ENCODE data around the gene IL4I1.

Gene IL4I1

DNA sequence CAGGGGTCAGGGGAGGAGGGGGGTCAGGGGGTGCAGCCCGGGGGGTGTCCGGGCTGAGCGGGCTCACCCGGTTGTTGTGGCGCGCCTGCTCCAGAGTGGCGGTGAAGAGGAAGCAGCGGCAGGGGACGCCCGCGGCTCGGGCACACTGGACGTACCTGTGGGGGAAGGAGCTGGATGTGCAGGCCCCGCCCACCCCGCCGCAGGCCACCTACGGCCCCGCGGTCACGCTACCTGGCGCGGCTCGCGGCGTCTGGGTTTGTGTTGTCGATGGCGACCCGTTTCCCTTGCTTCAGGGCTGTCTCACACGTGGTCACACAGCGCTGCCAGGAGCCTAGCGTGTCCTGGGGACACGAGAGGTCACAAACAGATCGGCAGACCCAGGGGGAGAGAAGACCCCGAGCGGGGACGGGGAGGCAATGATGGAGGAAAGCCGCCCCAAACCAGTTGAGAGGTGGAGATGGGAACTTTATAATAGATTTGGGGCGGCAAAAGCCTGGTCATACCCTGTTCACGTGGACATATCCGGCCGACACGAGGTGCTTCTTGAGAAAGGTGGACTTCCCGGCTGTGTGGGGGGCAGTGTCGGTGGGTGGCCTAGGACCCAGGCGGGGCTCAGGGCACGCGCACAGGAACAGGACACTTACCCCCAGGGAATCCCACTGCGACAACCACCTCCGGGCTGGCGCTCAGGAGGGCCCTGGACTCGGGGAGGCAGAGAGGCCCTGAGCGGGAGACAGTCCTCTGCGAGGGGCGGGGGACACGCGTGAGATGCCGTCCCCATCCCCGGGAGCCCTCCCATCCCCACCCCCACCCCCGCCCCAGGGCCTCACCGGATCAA, 34.9 kb downstream of the IL4I1 start:
- no peak for DNase-seq (ENCODE audit: low read depth, low spot score)
- Histone ChIP-seq H3K27me3 (ENCODE audit: control insufficient read depth, insufficient read depth, low read length) (no peaks in the 10 kb centered on the region), H3K27ac (ENCODE audit: low read length) (no peak overlapping the region), H3K4me1 (ENCODE audit: control insufficient read depth, insufficient read depth, low read length) (peaks cover 3% of the 10 kb centered on the region; the same call in 1 of the 2 replicates), H3K36me3 (ENCODE audit: control insufficient read depth, insufficient read depth, low read length) (peaks cover 47% of the 10 kb centered on the region), H3K9me3 (ENCODE audit: control insufficient read depth, insufficient read depth, low read length) (no peaks in the 10 kb centered on the region), H3K4me3 (ENCODE audit: low read length) (no peak overlapping the region)
- no CpG with 5 or more reads among the region's 60 CpGs for WGBS (ENCODE audit: insufficient coverage, insufficient read length)

DNA sequence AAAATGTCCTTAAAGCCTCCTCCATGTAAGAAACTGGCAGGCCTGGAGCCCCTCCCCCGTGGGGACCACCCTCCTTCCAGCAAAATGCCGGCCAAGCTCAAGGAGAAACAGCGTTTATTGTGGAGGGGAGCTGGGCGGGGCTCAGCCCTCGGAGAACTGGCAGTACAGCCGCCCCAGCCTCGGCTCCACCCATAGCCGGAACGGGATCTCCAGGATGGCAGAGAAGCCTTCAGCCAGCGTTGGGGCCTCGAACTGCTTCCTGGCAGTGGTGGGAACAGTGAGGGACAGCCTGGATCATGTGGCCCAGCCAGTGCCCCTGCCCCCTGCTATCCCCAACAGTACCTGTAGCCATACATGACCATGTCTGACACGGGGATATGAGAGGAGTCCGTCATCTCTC, 35.6 kb downstream of the IL4I1 start:
- Histone ChIP-seq H3K4me3 (ENCODE audit: low read length) (no peak overlapping the region), H3K27me3 (ENCODE audit: control insufficient read depth, insufficient read depth, low read length) (no peaks in the 10 kb centered on the region), H3K9me3 (ENCODE audit: control insufficient read depth, insufficient read depth, low read length) (no peaks in the 10 kb centered on the region), H3K27ac (ENCODE audit: low read length) (no peak overlapping the region), H3K36me3 (ENCODE audit: control insufficient read depth, insufficient read depth, low read length) (peaks cover 50% of the 10 kb centered on the region), H3K4me1 (ENCODE audit: control insufficient read depth, insufficient read depth, low read length) (peaks cover 1% of the 10 kb centered on the region; the same call in 1 of the 2 replicates)
- no peak for DNase-seq (ENCODE audit: low read depth, low spot score)
- WGBS (ENCODE audit: insufficient coverage, insufficient read length) = no CpG with 5 or more reads among the region's 13 CpGs

DNA sequence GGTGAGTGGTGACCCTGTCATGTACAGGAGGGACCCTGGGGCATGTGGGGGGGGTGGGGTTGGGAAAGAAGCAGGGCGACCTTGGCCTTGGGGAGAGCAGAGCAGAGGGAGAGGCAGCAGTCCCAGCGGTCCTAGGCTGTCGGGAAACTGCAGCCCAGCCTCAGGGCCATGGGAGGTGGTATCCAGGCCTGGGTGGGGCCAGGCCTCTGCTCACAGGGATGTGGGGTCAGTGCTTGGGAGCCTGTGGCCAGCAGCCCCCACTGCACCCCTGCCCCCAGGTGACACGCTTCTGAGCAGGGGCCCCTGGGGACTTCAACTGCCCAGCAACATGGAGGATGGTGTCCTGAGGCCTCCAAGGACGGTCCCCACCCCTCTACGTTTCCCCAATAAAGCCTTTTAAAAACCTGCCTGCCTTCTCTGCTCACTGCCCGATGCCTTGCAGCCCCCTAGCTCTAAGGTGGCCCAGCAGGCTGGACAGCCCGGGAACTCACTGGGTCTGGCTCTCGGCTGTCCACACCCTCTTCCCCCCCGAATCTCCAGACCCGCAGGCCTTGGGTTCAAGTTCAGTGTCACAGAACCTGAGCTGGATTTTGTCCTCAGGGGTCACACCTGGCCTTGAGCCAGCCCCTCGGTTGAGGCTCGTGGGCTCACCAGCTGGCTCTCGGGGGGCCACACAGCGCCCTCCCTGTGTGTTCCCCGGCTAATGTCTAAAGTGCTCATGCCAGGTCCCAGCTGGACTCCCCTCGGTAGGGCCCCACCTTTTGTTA, 36.2 kb downstream of the IL4I1 start:
- WGBS (ENCODE audit: insufficient coverage, insufficient read length) = no CpG with 5 or more reads among the region's 17 CpGs
- Histone ChIP-seq H3K27me3 (ENCODE audit: control insufficient read depth, insufficient read depth, low read length) (no peaks in the 10 kb centered on the region), H3K36me3 (ENCODE audit: control insufficient read depth, insufficient read depth, low read length) (peaks cover 53% of the 10 kb centered on the region), H3K4me1 (ENCODE audit: control insufficient read depth, insufficient read depth, low read length) (peaks cover 1% of the 10 kb centered on the region; the same call in 1 of the 2 replicates), H3K9me3 (ENCODE audit: control insufficient read depth, insufficient read depth, low read length) (no peaks in the 10 kb centered on the region), H3K4me3 (ENCODE audit: low read length) (no peak overlapping the region), H3K27ac (ENCODE audit: low read length) (no peak overlapping the region)
- no peak for DNase-seq (ENCODE audit: low read depth, low spot score)

DNA sequence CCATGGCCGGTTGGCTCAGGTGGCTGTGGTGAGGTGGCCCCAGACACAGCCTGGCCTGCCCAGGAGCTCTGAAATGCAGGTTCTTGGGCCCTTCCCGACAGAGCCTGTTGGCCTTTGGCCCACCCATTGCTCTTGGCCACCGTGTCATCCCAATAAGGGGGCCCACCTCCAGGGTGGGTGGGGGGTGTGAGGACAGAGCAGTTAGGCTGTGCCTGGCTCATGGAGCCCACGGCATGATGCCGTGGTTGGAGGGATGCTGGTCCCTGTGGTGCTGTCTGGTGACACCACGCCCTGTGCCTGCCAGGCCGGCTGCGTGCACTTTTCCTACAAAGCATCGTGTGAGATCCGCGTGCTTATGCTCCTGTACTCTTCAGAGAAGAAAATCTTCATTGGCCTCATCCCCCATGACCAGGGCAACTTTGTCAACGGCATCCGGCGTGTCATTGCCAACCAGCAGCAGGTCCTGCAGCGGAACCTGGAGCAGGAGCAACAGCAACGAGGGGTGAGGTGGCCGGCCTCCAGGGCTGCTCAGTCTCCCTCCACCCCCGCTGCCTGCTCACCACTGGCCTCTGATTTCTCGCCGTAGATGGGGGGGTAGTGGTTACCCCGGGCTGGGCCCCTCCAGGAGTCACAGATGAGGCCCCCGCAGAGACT, 36.9 kb downstream of the IL4I1 start:
- Histone ChIP-seq H3K27me3 (ENCODE audit: control insufficient read depth, insufficient read depth, low read length) (no peaks in the 10 kb centered on the region), H3K4me3 (ENCODE audit: low read length) (no peak overlapping the region), H3K4me1 (ENCODE audit: control insufficient read depth, insufficient read depth, low read length) (peaks cover 1% of the 10 kb centered on the region; the same call in 1 of the 2 replicates), H3K27ac (ENCODE audit: low read length) (no peak overlapping the region), H3K9me3 (ENCODE audit: control insufficient read depth, insufficient read depth, low read length) (no peaks in the 10 kb centered on the region), H3K36me3 (ENCODE audit: control insufficient read depth, insufficient read depth, low read length) (peaks cover 53% of the 10 kb centered on the region)
- WGBS (ENCODE audit: insufficient coverage, insufficient read length) = no CpG with 5 or more reads among the region's 22 CpGs
- no peak for DNase-seq (ENCODE audit: low read depth, low spot score)

- Histone ChIP-seq H3K4me1 (ENCODE audit: control insufficient read depth, insufficient read depth, low read length) (peaks cover 1% of the 10 kb centered on the region; the same call in 1 of the 2 replicates), H3K27me3 (ENCODE audit: control insufficient read depth, insufficient read depth, low read length) (no peaks in the 10 kb centered on the region), H3K36me3 (ENCODE audit: control insufficient read depth, insufficient read depth, low read length) (peaks cover 50% of the 10 kb centered on the region), H3K4me3 (ENCODE audit: low read length) (no peak overlapping the region), H3K27ac (ENCODE audit: low read length) (no peak overlapping the region), H3K9me3 (ENCODE audit: control insufficient read depth, insufficient read depth, low read length) (no peaks in the 10 kb centered on the region)
- DNase-seq (ENCODE audit: low read depth, low spot score) = no peak
- no CpG with 5 or more reads among the region's 37 CpGs for WGBS (ENCODE audit: insufficient coverage, insufficient read length)
These were observed 38.4 kb downstream of the IL4I1 start for GRCh38 chr19:49858088-49858985.

GRCh38 chr19:49857838-49858087, 38.9 kb downstream of the IL4I1 start:
- H3K27ac ChIP-seq (ENCODE audit: low read length) = no peak overlapping the region
- no peak for DNase-seq (ENCODE audit: low read depth, low spot score)
- WGBS (ENCODE audit: insufficient coverage, insufficient read length) = no CpG with 5 or more reads among the region's 5 CpGs
- H3K4me1 ChIP-seq (ENCODE audit: control insufficient read depth, insufficient read depth, low read length) = peaks cover 1% of the 10 kb centered on the region; the same call in 1 of the 2 replicates
- no peak overlapping the region for H3K4me3 ChIP-seq (ENCODE audit: low read length)
- no peaks in the 10 kb centered on the region for H3K27me3 ChIP-seq (ENCODE audit: control insufficient read depth, insufficient read depth, low read length)
- peaks cover 50% of the 10 kb centered on the region for H3K36me3 ChIP-seq (ENCODE audit: control insufficient read depth, insufficient read depth, low read length)
- no peaks in the 10 kb centered on the region for H3K9me3 ChIP-seq (ENCODE audit: control insufficient read depth, insufficient read depth, low read length)

GRCh38 chr19:49857061-49857837, 39.4 kb downstream of the IL4I1 start:
- Histone ChIP-seq H3K4me1 (ENCODE audit: control insufficient read depth, insufficient read depth, low read length) (no peaks in the 10 kb centered on the region; the same call in 1 of the 2 replicates), H3K27ac (ENCODE audit: low read length) (no peak overlapping the region), H3K27me3 (ENCODE audit: control insufficient read depth, insufficient read depth, low read length) (no peaks in the 10 kb centered on the region), H3K36me3 (ENCODE audit: control insufficient read depth, insufficient read depth, low read length) (peaks cover 52% of the 10 kb centered on the region), H3K9me3 (ENCODE audit: control insufficient read depth, insufficient read depth, low read length) (no peaks in the 10 kb centered on the region), H3K4me3 (ENCODE audit: low read length) (no peak overlapping the region)
- WGBS (ENCODE audit: insufficient coverage, insufficient read length) = no CpG with 5 or more reads among the region's 26 CpGs
- DNase-seq (ENCODE audit: low read depth, low spot score) = no peak

GRCh38 chr19:49856574-49857021, 40.1 kb downstream of the IL4I1 start:
- WGBS (ENCODE audit: insufficient coverage, insufficient read length) = no CpG with 5 or more reads among the region's 18 CpGs
- H3K4me1 ChIP-seq (ENCODE audit: control insufficient read depth, insufficient read depth, low read length) = no peaks in the 10 kb centered on the region; the same call in 1 of the 2 replicates
- no peak for DNase-seq (ENCODE audit: low read depth, low spot score)
- H3K9me3 ChIP-seq (ENCODE audit: control insufficient read depth, insufficient read depth, low read length) = no peaks in the 10 kb centered on the region
- no peaks in the 10 kb centered on the region for H3K27me3 ChIP-seq (ENCODE audit: control insufficient read depth, insufficient read depth, low read length)
- peaks cover 47% of the 10 kb centered on the region for H3K36me3 ChIP-seq (ENCODE audit: control insufficient read depth, insufficient read depth, low read length)
- H3K27ac ChIP-seq (ENCODE audit: low read length) = no peak overlapping the region
- H3K4me3 ChIP-seq (ENCODE audit: low read length) = no peak overlapping the region

- Histone ChIP-seq H3K27ac (ENCODE audit: low read length) (no peak overlapping the region), H3K4me1 (ENCODE audit: control insufficient read depth, insufficient read depth, low read length) (no peaks in the 10 kb centered on the region; the same call in 1 of the 2 replicates), H3K9me3 (ENCODE audit: control insufficient read depth, insufficient read depth, low read length) (no peaks in the 10 kb centered on the region), H3K36me3 (ENCODE audit: control insufficient read depth, insufficient read depth, low read length) (peaks cover 46% of the 10 kb centered on the region), H3K4me3 (ENCODE audit: low read length) (no peak overlapping the region), H3K27me3 (ENCODE audit: control insufficient read depth, insufficient read depth, low read length) (no peaks in the 10 kb centered on the region)
- no CpG with 5 or more reads among the region's 21 CpGs for WGBS (ENCODE audit: insufficient coverage, insufficient read length)
- DNase-seq (ENCODE audit: low read depth, low spot score) = no peak
These were observed 40.8 kb downstream of the IL4I1 start for GRCh38 chr19:49855676-49856573.

Measured in iPS DF 6.9 (cell line).